ENCODE measurements around the gene MDGA2. TPM values are rescaled to one million over a fixed set of nuclear protein-coding genes. Genes with fewer than 3 reads are reported as not detected.

Gene MDGA2
- total RNA-seq, 2 experiments from 2014 or later = not detected

DNA sequence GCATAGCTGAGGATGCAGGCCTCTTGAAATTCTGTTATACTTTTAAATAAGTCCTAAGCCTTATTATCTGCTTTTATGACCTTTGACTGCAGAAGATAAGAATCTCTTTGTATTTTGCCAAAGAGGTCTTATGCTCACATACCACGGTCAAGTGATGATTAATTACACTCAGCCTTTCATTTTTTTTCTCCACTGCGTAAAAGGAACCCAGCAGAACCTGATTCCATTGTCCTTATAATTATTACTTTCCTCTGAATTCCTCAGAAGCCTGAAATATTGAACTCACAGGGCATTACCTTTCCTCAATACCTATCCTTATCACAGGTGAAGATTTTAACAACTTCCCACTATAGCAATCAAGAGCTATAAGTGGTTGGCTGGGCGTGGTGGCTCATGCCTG lies 525.1 kb downstream of the MDGA2 start:
- Mint-ChIP-seq H3K4me3 (no peak overlapping the region), H3K36me3 (ENCODE audit: low read depth) (no peaks in the 10 kb centered on the region), H3K9me3 (peaks cover 5% of the 10 kb centered on the region), H3K27me3 (no peaks in the 10 kb centered on the region), H3K4me1 (ENCODE audit: low read depth) (no peaks in the 10 kb centered on the region), H3K27ac (no peak overlapping the region)
- TF ChIP-seq, protein P1, sequence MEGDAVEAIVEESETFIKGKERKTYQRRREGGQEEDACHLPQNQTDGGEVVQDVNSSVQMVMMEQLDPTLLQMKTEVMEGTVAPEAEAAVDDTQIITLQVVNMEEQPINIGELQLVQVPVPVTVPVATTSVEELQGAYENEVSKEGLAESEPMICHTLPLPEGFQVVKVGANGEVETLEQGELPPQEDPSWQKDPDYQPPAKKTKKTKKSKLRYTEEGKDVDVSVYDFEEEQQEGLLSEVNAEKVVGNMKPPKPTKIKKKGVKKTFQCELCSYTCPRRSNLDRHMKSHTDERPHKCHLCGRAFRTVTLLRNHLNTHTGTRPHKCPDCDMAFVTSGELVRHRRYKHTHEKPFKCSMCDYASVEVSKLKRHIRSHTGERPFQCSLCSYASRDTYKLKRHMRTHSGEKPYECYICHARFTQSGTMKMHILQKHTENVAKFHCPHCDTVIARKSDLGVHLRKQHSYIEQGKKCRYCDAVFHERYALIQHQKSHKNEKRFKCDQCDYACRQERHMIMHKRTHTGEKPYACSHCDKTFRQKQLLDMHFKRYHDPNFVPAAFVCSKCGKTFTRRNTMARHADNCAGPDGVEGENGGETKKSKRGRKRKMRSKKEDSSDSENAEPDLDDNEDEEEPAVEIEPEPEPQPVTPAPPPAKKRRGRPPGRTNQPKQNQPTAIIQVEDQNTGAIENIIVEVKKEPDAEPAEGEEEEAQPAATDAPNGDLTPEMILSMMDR (IDR thresholded peaks at IDR 0.05) = no peak
- ATAC-seq (ENCODE audit: poor library complexity) (no peak), DNase-seq (no peak)
- intact Hi-C loops (cut with DNase I, micrococcal nuclease) = no loop called here
- no peaks in the 10 kb centered on the region for H3K27me3 ChIP-seq (ENCODE audit: control insufficient read depth in 1 of 2, insufficient read depth in 2 of 2, low read length in 2 of 2)
- peaks cover 0 to 12% of the 10 kb centered on the region in 2 experiments for H3K9me3 ChIP-seq (ENCODE audit: control insufficient read depth in 1 of 2, insufficient read depth in 1 of 2, low read length in 2 of 2)
- CTCF ChIA-PET = no interaction called here
- H3K4me1 ChIP-seq (ENCODE audit: insufficient read depth, low read length) = no peaks in the 10 kb centered on the region
- H3K27ac ChIP-seq (ENCODE audit: low read depth in 1 of 2, low read length in 2 of 2) = no peak overlapping the region
- POLR2A ChIA-PET = no interaction called here
- H3K4me3 ChIP-seq (ENCODE audit: low read length) = no peak overlapping the region
- no peaks in the 10 kb centered on the region for H3K36me3 ChIP-seq (ENCODE audit: insufficient read depth, low read length)

DNA sequence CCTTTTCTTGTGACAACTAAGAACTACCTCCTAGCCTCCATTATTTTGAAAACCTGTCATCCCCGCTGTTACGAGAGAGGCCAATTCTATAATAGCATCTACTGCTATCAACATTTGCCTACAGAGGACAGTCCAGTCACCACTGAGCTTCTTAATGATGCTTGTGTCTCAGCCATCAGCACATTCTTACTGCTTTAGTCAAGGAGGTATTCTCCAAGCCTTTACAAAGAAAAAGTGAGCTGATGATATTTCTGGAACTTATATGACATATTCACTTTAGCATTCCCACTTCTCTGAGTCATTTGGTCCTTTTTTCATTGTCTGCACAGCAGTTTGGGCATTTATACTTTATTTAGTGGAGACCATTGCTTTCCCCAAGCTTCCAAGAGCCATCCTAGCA lies 526.1 kb downstream of the MDGA2 start:
- H3K4me3 Mint-ChIP-seq = no peak overlapping the region
- Histone ChIP-seq H3K9me3 (ENCODE audit: control insufficient read depth in 1 of 2, insufficient read depth in 1 of 2, low read length in 2 of 2) (peaks cover 0 to 3% of the 10 kb centered on the region in 2 experiments), H3K36me3 (ENCODE audit: insufficient read depth, low read length) (no peaks in the 10 kb centered on the region), H3K27me3 (ENCODE audit: control insufficient read depth in 1 of 2, insufficient read depth in 2 of 2, low read length in 2 of 2) (no peaks in the 10 kb centered on the region), H3K4me1 (ENCODE audit: insufficient read depth, low read length) (no peaks in the 10 kb centered on the region), H3K4me3 (ENCODE audit: low read length) (no peak overlapping the region), H3K27ac (ENCODE audit: low read depth in 1 of 2, low read length in 2 of 2) (no peak overlapping the region)
- no peaks in the 10 kb centered on the region for H3K4me1 Mint-ChIP-seq (ENCODE audit: low read depth)
- intact Hi-C loops (cut with DNase I, micrococcal nuclease) = no loop called here
- DNase-seq (no peak), ATAC-seq (ENCODE audit: poor library complexity) (no peak)
- CTCF ChIA-PET = no interaction called here
- TF ChIP-seq, protein P1 (IDR thresholded peaks at IDR 0.05) = no peak
- no peaks in the 10 kb centered on the region for H3K27me3 Mint-ChIP-seq
- POLR2A ChIA-PET = no interaction called here
- no peak overlapping the region for H3K27ac Mint-ChIP-seq
- peaks cover 5% of the 10 kb centered on the region for H3K9me3 Mint-ChIP-seq
- no peaks in the 10 kb centered on the region for H3K36me3 Mint-ChIP-seq (ENCODE audit: low read depth)

DNA sequence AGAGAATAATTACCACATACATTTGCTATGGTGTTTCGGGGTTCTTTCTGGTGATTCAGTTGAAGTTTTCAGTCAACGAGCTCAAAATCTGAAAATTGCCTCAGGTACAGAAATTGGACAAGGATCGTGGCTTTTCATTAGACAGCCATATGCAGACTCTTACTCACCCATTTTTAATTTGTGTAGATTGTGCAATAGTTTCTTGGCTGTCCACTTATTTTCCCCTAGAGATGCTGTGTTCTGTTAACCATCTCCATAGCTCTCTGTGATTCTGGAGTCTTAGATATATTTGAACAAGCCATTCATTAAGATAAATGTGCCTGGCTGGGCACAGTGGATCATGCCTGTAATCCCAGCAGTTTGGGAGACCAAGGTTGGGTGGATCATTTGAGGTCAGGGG lies 526.7 kb downstream of the MDGA2 start:
- intact Hi-C loops (cut with DNase I, micrococcal nuclease) = no loop called here
- ATAC-seq (ENCODE audit: poor library complexity) = no peak
- Mint-ChIP-seq H3K4me3 (no peak overlapping the region), H3K9me3 (peaks cover 5% of the 10 kb centered on the region), H3K4me1 (ENCODE audit: low read depth) (no peaks in the 10 kb centered on the region), H3K27me3 (no peaks in the 10 kb centered on the region), H3K27ac (no peak overlapping the region), H3K36me3 (ENCODE audit: low read depth) (no peaks in the 10 kb centered on the region)
- no peaks in the 10 kb centered on the region for H3K4me1 ChIP-seq (ENCODE audit: insufficient read depth, low read length)
- no peaks in the 10 kb centered on the region for H3K36me3 ChIP-seq (ENCODE audit: insufficient read depth, low read length)
- H3K9me3 ChIP-seq (ENCODE audit: control insufficient read depth in 1 of 2, insufficient read depth in 1 of 2, low read length in 2 of 2) = no peaks in the 10 kb centered on the region
- H3K27me3 ChIP-seq (ENCODE audit: control insufficient read depth in 1 of 2, insufficient read depth in 2 of 2, low read length in 2 of 2) = no peaks in the 10 kb centered on the region
- TF ChIP-seq, protein P1 (IDR thresholded peaks at IDR 0.05) = no peak
- DNase-seq = no peak
- ChIA-PET CTCF (no interaction called here), POLR2A (no interaction called here)
- H3K27ac ChIP-seq (ENCODE audit: low read depth in 1 of 2, low read length in 2 of 2) = no peak overlapping the region
- H3K4me3 ChIP-seq (ENCODE audit: low read length) = no peak overlapping the region

All from CD4-positive, alpha-beta T cell (primary cell).